Femur (tissue), 1 donor: ENCODE data around the gene CDK11A.

Experiments
- DNase-seq: peaks from one replicate; pipeline ENCODE4 v3.0.0-alpha.2; 2017

The CDK11A gene

DNA sequence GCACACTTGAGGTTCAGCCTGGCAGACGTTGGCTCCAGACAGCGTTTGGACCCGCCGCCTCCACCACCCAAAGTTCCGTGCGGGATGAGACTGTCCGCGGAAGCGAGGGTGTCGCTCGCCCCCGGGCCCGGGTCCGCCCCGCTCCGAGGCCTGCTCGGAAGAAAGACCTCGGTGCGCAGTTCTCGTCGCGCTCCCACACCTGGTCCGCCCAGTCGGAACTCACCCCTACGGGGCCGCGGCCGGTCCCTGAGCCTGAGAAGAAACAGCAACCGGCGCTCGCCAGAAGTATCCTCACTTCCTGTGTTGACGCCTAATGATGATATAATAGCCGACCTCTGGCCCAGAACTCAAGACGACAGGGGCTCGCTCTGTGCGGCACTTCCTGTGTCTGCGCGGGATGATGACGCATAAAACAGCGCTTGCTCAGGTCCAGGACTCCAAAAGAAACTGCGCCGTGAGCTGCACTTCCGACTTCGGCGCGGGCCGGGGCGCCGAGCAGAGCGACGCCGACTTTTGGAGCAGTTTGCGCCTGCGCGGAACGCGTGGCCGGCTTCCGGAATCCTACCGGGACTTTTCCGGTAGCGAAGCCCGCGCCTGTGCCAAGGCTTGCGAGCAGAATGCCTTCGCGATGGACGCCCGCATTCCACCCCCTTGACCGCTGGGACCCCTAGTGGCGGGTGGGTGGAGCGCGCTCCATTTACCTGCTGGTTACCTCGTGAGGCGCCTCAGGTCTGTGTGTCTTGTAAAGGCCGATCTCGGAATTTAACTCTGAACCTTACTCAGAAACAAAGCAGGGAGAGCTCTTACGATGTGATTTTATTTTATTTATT, at the start of gene CDK11A:
Gene CDK11A (minus strand): TSS at position 323 of the 830 bp plus-strand sequence. CDS start 1,539 bp downstream, outside the sequence.
- DNase-seq = peak; percentile 99

DNA sequence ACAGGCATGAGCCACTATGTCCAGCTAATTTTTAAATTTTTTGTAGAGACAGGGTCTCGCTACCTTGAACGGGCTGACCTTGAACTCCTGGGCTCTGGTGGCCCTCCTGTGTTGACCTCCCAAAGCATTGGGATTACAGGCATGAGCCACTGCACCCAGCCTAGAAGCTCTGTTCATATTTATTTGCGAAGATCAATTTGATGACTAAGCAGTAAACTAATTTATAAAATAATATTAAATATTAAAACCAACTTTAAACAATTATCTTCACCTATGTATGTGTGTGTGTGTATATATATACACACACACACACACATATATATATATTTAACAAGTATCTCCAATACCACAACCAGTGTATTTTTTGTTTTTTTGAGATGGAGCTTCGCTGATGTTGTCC, 49.7 kb upstream of the CDK11A start:
- no peak for DNase-seq

DNA sequence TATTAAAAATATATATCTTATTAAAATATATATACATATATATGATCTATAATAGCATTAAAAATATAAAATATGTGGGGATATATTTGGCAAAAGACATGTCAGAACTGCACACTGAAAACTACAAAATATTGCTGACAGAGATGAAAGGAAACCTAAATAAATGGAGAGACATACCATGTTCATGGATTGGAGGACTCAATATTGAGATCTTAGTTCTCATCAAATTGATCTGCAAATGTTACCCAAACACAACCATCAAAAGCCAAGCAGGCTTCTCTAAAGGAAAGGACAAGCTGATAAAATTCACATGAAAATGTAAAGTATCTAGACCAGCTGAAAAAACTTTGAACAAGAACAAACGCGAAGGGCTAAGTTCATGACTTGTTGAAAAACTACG, 46.9 kb upstream of the CDK11A start:
- no peak for DNase-seq

DNA sequence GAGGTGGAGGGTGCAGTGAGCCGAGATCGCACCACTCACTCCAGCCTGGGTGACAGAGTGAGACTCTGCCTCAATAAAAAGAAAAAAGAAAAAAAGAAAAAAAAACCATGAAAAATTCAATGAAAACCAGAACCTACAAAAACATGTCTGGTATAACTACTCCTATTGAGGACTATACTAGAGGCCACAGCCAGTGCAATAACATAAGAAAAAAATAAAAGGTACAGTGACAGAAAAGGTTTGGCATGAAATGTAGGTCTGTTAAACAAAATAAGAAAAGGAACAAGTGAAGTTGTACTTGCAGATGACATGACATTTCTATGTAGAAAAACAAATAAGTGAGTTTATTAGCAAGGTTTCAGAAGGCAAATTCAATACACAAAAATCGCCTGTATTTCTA, 45.9 kb upstream of the CDK11A start:
- DNase-seq = no peak

DNA sequence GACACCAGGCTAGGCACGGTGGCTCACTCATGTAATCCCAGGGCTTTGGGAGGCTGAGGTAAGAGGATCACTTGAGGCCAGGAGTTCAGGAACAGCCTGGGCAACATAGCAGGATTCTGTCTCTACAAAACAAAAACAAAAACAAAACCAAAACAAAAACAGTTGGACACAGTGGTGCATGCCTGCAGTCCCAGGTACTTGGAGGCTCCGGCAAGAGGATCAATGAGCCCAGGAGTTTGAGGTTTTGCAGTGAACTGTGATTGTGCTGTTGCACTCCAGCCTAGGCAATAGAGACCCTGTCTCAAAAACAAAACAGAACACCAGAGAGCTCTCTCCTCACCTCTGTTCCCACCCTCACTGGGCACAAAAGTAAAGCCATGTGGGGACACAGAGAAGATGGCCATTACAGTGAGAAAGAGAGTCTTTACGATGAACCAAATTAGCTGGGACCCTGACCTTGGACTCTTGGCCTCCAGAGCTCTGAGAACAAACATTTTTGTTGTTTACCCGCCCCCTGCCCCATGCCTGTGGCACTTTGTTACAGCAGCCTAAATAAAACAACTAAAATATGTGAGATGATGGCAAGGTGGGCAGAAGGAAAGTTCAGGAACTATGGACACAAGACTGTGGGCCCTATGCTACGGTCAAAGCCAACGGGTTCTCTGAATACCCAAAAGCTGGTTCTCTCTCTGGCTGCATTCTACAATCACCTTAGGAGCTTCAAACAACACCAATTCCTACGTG, 44.3 kb upstream of the CDK11A start:
- no peak for DNase-seq

DNA sequence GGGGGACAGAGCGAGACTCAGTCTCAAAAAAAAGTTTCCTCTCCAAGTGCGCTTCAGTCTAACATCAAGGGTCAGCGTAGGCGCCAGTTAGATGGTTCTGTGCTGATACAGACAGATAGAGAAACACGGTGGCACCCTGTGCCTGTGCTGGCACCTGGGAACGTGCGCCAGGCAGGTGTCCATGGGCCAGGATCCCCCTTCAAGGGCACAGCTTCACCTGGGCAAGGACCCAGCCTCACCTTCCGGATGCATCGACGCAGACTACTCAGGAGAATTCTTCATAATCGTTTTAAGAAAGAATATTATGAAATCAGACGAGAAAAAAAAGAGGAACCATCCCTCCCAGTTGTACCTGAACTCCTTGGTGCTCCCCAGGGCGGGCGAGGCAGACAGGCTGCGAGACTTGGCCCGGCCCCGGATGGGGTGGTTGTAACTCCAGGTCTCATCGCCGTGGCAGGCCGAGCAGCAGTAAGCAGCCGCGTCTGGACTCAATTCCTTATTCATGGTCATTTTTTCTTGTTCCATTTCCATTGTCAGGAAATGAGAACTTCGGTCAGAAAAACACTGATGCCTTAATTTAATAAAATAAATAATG, 40.8 kb upstream of the CDK11A start:
- no peak for DNase-seq

DNA sequence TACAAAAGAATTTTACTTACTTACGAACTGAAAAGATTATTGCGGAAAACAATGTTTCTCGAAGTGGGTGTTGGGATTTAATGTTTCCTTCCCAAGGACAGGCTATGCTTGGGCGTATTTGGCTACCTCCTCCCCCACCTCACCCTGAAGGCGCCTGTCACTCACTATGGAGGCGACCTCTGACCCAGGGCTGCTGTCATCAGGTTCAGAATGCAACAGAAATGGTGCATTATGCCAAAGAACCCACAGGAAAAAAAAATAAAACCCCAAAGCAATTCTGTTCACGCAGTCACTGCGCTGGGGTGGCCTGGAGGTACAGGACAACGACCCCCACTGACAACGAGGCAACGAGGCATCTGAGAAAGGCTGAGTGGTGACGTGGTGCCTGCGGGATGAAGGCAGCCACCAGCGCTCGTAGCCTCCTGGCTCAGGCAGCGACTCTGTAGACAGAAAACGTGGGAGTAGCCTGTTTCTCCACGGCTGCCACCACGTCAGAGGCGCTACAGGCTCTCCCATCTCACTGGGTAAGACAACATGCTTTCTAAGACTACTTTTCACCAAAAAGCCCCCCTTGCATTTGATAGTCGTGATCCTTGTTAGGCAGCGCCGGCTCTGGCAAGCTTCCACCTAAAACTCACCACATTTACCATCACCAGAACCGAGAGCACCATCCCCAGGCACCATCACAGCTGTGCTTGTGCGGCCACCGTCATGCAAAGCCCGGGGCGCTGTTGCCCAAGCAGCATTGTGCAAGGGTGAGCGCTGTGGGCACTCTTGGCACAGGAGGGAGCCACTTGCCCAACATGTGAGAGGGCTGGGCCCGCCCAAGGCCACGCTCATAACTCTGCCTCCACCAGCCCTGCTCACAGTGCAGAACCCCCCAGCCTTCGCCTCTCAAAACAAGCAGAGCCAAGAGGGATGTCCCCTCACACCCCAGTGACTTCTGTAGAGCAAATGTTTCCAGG, 39.8 kb upstream of the CDK11A start:
- DNase-seq = peak; percentile 62

DNA sequence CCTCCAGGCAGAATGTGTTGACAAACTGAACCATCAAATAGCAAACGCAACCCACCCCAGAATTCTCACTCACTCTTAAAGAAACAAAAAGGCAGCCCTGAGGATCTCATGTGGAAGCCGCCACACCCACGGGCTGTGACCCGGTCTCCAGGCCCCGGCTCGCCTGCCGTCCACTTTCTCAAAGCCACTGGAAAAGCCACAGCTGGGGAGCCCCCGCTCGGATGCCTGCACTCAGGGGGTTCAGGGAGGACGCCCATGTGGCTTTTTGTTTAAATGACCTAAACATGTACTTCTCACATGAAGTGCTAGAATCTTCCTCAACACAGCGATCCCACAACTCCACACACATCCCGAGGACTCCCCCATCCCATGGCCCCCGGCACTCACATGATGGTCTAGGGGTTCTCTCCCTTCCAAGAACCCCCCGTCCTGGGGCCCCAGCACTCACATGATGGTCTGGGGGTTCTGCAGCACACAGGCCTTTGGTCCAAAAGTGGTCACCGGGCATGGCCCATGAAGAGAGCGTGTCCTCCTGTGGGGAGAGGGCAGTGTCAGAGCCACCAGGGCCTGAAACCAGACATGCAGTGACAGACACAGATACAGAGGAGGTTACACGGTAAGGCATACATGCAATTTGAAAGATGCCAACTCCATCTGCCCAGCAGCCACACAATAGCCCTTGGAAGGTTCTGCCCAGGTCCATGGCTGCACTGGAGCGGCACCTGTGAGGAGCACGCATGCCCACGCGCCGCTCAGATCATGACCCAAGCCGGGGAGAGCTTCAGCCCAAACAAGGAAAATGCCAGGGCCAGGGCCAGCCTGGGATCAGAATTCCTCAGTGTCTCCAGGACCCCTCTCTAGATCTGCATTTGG, 37.6 kb upstream of the CDK11A start:
- DNase-seq = no peak

DNA sequence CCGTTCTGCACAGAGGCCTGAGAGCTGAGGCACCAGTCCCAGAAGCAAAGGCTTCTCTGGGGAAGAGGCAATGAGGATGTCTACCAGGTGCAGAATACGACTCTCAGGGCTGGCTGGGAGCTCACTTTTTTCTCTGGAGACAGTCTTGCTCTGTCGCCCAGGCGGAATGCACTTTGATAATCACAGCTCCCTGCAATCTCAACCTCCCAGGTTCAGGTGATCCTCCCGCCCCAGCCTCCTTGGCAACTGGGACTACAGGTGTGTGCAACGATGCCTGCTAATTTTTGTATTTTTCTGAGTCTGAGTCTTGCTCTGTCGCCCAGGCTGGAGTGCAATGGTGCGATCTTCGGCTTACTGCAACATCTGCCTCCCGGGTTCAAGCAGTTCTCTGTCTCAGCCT, 36.6 kb upstream of the CDK11A start:
- DNase-seq = no peak

DNA sequence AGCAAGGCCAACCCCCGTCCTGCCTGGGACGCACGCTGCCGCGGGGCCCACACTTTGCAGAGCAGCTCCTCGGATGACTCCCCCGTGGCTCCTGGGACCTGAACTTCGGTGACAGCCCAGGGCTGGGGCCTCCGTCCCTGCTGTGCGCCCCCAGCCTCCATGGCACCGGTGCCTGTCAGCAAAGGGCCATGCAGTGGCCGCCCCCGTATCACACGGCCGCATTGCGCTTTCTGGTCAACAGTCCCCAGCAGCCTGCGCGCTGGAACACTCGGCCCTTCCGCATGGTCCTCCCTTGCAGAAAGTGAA, 36.1 kb upstream of the CDK11A start:
- no peak for DNase-seq

DNA sequence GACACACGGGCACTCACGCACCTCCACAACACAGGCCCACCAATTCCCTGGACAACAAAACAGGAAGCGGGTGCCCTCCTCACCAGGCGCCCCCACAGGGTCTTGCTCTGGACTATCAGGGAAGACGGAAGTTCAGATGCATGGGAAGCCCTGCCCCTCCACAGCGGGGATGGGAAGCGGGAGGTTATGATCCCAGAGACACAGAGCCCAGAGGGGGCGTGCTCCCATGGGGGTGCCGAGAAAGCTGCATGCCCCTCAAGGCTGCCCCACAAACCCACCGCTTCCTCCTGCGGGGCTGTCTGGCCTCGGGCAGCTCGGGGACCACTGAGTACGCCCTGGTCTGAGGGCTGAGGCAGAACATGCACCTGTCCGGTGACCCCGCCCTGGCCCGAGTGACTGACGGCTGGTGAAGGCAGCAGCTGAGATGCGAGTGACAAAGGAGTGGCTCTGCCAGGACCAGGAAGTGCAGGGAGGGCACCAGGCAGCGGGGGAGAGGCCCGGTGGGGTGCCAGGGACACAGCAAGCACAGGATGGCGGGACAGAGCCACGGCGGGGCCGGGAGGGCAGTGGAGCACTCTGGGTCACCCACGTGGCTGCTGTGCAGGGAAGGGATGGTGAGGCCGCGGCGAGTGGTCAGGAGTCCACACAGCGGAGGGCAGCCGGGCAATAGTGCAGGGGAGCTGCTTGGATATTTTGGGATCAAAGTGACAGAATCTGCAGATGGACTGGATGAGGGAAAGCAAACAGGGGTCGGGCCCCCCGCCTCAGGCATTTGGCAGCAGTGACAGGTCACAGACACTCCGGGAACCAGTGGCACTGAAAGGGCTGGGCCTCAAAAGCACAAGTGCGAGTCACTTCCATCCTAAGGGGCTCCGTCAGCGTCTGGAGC, 35.5 kb upstream of the CDK11A start:
- DNase-seq = no peak

DNA sequence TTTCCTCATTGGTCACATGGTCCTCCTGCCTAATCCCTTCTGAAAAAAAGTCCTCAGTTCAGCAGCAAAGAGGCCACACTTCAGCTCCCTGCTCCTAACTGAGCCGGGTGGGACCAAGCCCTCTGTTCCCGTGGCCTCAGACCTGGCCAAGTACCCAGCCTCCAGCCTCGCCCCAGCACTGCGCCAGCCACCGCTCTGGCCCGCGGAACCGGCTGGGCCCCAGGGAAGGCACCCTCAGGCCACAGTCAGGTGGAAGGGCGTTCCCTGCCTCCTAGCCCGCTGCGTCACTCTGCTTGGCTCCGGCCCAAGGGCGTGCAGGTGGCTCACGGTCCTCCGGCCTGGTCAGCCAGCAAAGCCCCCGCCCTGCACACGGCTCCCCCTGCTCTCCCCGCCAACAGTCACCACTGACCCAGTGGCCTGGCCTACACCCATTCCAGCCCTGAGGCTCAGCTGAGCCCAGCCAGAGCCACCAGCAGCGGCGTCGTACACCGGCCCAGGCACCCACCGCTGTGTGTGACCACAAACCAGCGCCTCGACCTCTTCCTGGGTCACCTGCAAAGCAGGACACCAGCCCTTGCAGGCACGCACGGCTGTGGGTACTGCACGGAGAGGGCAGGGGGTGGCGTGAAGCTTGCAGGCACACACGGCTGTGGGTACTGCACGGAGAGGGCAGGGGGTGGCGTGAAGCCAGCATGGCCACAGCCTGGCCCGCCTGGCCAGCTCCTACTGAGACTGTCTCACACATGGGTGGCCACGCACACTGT, 34.7 kb upstream of the CDK11A start:
- DNase-seq = no peak

DNA sequence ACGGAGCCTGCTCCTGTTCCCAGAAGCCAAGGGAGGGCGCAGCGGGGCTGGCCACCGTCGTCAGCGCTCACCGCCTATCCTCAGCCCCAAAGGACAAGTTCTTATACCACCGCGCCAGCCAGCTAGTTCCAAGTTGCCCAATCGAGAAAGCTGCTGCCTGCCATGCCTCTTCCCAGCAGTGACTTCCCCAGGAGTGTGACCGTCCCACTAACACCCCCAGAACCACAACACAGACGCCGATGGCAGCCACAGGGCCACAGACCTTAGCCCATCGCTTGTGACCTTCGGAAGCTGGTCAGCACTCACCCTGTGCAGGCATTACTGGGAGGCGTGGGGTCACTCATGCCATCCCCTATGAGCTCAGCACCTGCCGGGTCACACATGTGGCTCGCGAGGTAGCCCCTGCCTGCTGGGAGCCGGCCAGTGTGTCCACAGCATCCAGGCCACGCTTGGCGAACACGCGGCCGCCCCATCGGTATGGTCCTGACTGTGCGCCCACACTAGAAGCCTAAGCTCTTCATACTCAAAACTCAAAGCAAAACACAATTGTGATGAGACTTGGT, 34.0 kb upstream of the CDK11A start:
- DNase-seq = no peak

DNA sequence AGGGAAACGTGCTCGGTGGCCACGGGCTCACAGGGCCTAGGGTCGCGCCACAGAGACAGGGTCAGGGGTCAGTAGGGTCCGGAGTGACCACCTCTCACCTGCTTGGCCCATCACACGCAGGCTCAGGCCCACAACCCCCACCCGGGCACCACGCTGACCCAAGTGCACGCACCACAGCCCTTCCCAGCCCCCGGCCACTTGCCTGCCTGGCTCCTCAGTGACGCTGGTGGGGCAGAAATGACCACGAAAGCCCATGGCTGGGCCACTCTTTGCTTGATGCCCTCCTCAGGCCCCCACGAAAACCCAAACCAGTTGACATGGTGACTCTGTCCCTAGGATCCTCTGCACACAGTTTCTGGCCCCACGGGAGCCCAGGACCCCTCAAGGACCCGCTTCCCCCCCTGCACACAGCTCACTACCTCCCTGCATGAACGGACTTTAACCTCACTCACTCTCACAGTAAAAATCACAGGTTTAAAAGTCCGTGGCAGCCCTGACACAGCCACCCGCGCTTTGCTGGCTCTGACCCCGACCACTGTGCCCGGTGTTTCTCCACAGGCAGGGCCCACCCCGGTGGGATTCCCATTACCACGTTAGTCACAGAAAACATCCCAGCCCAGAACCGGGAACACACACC, 33.4 kb upstream of the CDK11A start:
- no peak for DNase-seq

DNA sequence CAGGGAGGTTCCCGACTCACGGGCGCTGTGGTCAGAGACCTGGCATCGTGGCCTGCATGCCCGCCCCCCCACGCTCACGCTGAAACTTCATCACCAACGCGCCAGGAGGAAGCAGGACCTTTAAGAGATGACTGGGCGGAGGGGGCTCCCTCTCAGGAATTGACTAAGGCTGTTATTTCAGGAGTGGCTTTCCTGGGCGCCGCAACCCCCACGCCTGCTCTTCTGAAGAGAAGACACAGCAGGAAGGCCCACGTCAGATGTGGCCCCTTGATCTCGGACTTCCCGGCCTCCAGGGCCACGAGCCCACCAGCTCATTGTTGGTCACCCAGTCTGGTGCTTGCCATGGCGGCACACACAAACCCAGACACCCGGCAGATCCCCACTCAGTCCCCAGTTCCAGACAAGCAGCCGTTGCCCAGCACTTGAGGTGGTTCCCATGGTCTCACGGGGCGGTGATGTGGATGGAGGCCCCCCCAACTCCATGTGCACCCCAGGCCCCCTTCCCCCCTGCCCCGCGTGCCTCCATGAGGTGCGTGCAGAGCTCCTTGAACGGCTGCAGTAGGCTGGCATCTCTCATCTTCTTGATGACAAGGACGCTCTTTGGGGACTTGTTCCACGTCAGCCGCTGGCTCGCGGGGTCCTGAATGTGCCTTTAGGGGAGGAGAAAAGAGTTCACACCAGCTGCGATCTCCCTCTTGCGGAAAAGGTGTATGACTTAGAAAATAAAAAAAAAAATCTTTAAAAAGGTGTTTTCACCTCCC, 32.7 kb upstream of the CDK11A start:
- DNase-seq = no peak

DNA sequence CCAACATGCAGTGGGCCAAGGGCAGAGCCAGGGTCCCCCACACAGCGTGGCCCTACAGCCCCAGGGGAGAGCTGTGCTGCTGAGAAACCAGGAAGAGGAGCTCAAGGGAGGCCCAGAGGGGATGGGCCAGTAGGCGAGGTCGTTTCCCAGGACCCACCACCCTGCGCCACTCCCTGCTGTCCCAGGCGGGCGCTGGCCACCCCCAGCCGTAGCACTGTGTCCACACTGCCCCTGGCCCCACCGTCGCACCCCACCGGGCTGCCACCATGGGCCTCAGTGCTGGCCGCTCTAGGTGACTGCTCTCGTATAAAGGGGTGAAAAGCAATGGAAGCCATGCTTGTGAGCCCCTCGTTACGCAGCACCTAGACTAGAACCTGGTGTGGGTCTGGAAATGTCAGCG, 31.7 kb upstream of the CDK11A start:
- no peak for DNase-seq

DNA sequence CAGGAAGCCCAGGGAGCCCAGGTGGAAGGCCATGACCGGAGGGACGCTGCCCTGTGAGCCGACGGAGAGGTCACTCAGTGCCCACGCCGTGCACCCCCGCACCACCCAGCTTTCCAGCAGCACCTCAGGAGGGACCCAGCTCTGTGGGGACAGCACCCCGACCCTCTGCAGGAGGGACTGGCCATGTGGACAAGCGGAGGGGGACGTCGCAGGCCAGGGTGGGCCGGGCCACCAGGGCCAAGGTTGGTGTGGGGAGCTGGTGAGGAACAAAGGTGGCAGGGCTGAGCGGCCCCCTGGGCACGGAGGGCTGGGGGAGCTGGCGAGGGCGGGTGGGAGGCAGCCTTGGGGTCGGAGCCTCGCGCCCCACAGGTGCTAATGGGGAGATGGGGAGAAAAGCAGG, 31.3 kb upstream of the CDK11A start:
- no peak for DNase-seq

DNA sequence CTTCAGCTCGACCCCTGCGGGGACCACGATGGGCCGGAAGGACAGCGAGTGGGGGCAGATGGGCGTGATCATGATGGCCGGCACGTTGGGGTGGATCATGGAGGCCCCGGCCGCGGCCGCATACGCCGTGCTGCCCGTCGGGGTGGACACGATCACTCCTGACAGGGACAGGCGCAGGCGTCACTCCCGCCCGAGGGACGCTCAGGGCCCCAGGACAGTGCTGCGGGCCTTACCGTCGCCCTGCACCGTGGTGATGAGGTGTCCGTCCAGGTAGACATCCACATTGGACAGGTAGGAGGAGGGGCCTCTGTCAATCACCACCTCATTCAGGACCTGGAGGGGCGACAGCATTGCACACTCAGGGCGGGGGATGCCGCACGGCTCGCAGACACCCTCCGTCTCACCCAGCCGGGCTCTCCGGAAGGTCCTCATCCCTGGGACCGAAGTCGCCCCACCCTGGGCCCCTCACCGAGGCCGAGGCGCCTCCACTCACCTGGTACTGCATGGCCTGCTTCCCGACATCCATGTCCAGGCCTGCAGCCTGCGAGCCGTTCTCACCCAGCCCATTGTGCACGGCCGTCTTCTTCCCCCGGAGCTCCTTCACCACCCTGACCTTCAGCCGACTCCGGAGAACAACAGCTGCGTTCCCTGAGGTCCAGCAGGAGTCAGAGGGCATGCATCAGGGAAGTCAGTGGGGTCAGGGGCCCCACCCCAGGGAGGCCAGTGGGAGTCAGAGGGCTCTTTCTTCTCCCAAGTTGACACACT, 30.1 kb upstream of the CDK11A start:
- DNase-seq = no peak
